Activated T-cell treated with anti-CD3 and anti-CD28 coated beads, Interleukin-2, amount 50 U/mL, for 4 hours (primary cell): ENCODE measurements around the gene GUCY2D. TPM values are rescaled to one million over a fixed set of nuclear protein-coding genes. Genes with fewer than 3 reads are reported as not detected.
A peak's percentile ranks its signal among the peaks of the same experiment; 100 is the strongest.
"Not testable (repeated sequence)": the region's sequence is repeated elsewhere in the genome, so short reads cannot be mapped to it uniquely, and the experiment has no call there.

Experiments used
- ATAC-seq, 2 donors: fragments of 200-7000 bp; cut with Tn5 transposase; one replicate each; pipeline ENCODE4 v1.10.0; 2021
- DNase-seq: peaks from one replicate; pipeline ENCODE4 v3.0.0-alpha.2; 2020
- H3K27me3 Mint-ChIP-seq: one replicate; pipeline ENCODE4 v1.8.0; 2021; ENCODE audit warnings: low read depth, mixed read lengths
- H3K36me3 Mint-ChIP-seq: one replicate; pipeline ENCODE4 v1.8.0; 2022; ENCODE audit warnings: mixed read lengths; ENCODE audit not compliant: insufficient read depth
- H3K4me1 Mint-ChIP-seq: one replicate; pipeline ENCODE4 v1.8.0; 2021; ENCODE audit warnings: low read depth, mixed read lengths
- H3K4me3 Mint-ChIP-seq: one replicate; pipeline ENCODE4 v1.8.0; 2021; ENCODE audit warnings: mild to moderate bottlenecking, moderate library complexity, mixed read lengths
- H3K9me3 Mint-ChIP-seq: one replicate; pipeline ENCODE4 v1.8.0; 2021; ENCODE audit warnings: mixed read lengths
- total RNA-seq, 3 donors: library from RNA; stranded (reverse); gene quantifications; one replicate each; pipeline ENCODE4 v1.2.1, GENCODE V29; 2021

Gene GUCY2D
- total RNA-seq, 3 donors from 2014 or later, result 0.46 TPM; not detected in 2

GRCh38 chr17:8056232-8056975 is 54.0 kb downstream of the GUCY2D start:
- Mint-ChIP-seq H3K4me3 (no peak overlapping the region), H3K27me3 (peaks cover 40% of the 10 kb centered on the region), H3K9me3 (no peaks in the 10 kb centered on the region), H3K4me1 (peaks cover 19% of the 10 kb centered on the region), H3K36me3 (no peaks in the 10 kb centered on the region)
- DNase-seq, result no peak
- peak in 1 of 2 donors; percentile 45 for ATAC-seq

- peaks cover 19% of the 10 kb centered on the region for H3K4me1 Mint-ChIP-seq
These were observed 54.7 kb downstream of the GUCY2D start for GRCh38 chr17:8056976-8057625.

GRCh38 chr17:8057691-8058114 is 55.3 kb downstream of the GUCY2D start:
- Mint-ChIP-seq H3K27me3 (peaks cover 52% of the 10 kb centered on the region), H3K4me3 (no peak overlapping the region), H3K9me3 (no peaks in the 10 kb centered on the region), H3K36me3 (no peaks in the 10 kb centered on the region), H3K4me1 (peaks cover 19% of the 10 kb centered on the region)
- ATAC-seq (peak; percentile 81 to 88), DNase-seq (peak; percentile 35)

More at GRCh38 chr17:8056976-8057625, 54.7 kb downstream of the GUCY2D start:
- Mint-ChIP-seq H3K9me3 (no peaks in the 10 kb centered on the region), H3K27me3 (peaks cover 46% of the 10 kb centered on the region), H3K4me3 (no peak overlapping the region), H3K36me3 (no peaks in the 10 kb centered on the region)
- ATAC-seq, result no peak
- DNase-seq, result no peak

GRCh38 chr17:8059131-8059530 is 56.7 kb downstream of the GUCY2D start:
- no peaks in the 10 kb centered on the region for H3K9me3 Mint-ChIP-seq
- ATAC-seq (no peak), DNase-seq (no peak)
- no peaks in the 10 kb centered on the region for H3K36me3 Mint-ChIP-seq
- H3K4me1 Mint-ChIP-seq, result peaks cover 19% of the 10 kb centered on the region
- H3K4me3 Mint-ChIP-seq, result no peak overlapping the region
- H3K27me3 Mint-ChIP-seq, result peaks cover 61% of the 10 kb centered on the region

- DNase-seq, result peak; percentile 55
- Mint-ChIP-seq H3K9me3 (no peaks in the 10 kb centered on the region), H3K4me1 (peaks cover 19% of the 10 kb centered on the region), H3K4me3 (no peak overlapping the region), H3K27me3 (peaks cover 68% of the 10 kb centered on the region), H3K36me3 (no peaks in the 10 kb centered on the region)
- peak in 1 of 2 donors; percentile 69 for ATAC-seq
These were observed 57.9 kb downstream of the GUCY2D start for GRCh38 chr17:8060274-8060673.

GRCh38 chr17:8061851-8062250 is 59.4 kb downstream of the GUCY2D start:
- H3K4me1 Mint-ChIP-seq, H3K36me3 Mint-ChIP-seq, H3K9me3 Mint-ChIP-seq, DNase-seq, H3K4me3 Mint-ChIP-seq, ATAC-seq: not testable (repeated sequence)
- peaks cover 66% of the 10 kb centered on the region for H3K27me3 Mint-ChIP-seq

- DNase-seq (no peak), ATAC-seq (no peak)
- Mint-ChIP-seq H3K4me3 (no peak overlapping the region), H3K27me3 (peaks cover 62% of the 10 kb centered on the region), H3K36me3 (no peaks in the 10 kb centered on the region), H3K9me3 (no peaks in the 10 kb centered on the region), H3K4me1 (peaks cover 4% of the 10 kb centered on the region)
These were observed 60.0 kb downstream of the GUCY2D start for GRCh38 chr17:8062435-8062806.

GRCh38 chr17:8062807-8063483 is 60.5 kb downstream of the GUCY2D start:
- Mint-ChIP-seq H3K27me3 (peaks cover 57% of the 10 kb centered on the region), H3K4me1 (peaks cover 2% of the 10 kb centered on the region), H3K4me3 (no peak overlapping the region), H3K9me3 (no peaks in the 10 kb centered on the region), H3K36me3 (no peaks in the 10 kb centered on the region)
- no peak for ATAC-seq
- DNase-seq, result no peak

GRCh38 chr17:8063761-8064534 is 61.5 kb downstream of the GUCY2D start:
- DNase-seq (no peak), ATAC-seq (no peak)
- no peak overlapping the region for H3K4me3 Mint-ChIP-seq
- no peaks in the 10 kb centered on the region for H3K36me3 Mint-ChIP-seq
- peaks cover 53% of the 10 kb centered on the region for H3K27me3 Mint-ChIP-seq
- H3K4me1 Mint-ChIP-seq, result peaks cover 2% of the 10 kb centered on the region
- H3K9me3 Mint-ChIP-seq, result no peaks in the 10 kb centered on the region

GRCh38 chr17:8064561-8065019 is 62.2 kb downstream of the GUCY2D start:
- Mint-ChIP-seq H3K4me1 (peaks cover 2% of the 10 kb centered on the region), H3K36me3 (no peaks in the 10 kb centered on the region), H3K9me3 (no peaks in the 10 kb centered on the region), H3K27me3 (peaks cover 48% of the 10 kb centered on the region), H3K4me3 (no peak overlapping the region)
- ATAC-seq, result no peak
- no peak for DNase-seq

GRCh38 chr17:8066841-8067775 is 64.7 kb downstream of the GUCY2D start:
- Mint-ChIP-seq H3K4me1 (no peaks in the 10 kb centered on the region), H3K27me3 (peaks cover 39% of the 10 kb centered on the region)
- DNase-seq, result no peak

GRCh38 chr17:8067806-8068205 is 65.4 kb downstream of the GUCY2D start:
- DNase-seq, result no peak
- Mint-ChIP-seq H3K4me1 (peaks cover 5% of the 10 kb centered on the region), H3K36me3 (no peaks in the 10 kb centered on the region), H3K27me3 (peaks cover 39% of the 10 kb centered on the region), H3K4me3 (no peak overlapping the region), H3K9me3 (no peaks in the 10 kb centered on the region)
- ATAC-seq, result no peak

More at GRCh38 chr17:8066841-8067775, 64.7 kb downstream of the GUCY2D start:
- Mint-ChIP-seq H3K4me3 (no peak overlapping the region), H3K36me3 (no peaks in the 10 kb centered on the region), H3K9me3 (no peaks in the 10 kb centered on the region)
- ATAC-seq, result no peak
